C4-2B (cell line): Measurements from ENCODE around the gene EPHA4.
"Not testable (repeated sequence)": the region's sequence is repeated elsewhere in the genome, so short reads cannot be mapped to it uniquely, and the experiment has no call there.

ENCODE experiments used
- H3K27ac ChIP-seq: fragments of 450-650 bp; 2 replicates; pipeline ENCODE4 v1.5.1; 2017
- CTCF ChIP-seq: fragments of 450-650 bp; conservative IDR thresholded peaks from 2 replicates; pipeline ENCODE4 v1.5.1; 2017; ENCODE audit warnings: mild to moderate bottlenecking
- ZFX ChIP-seq: fragments of 450-650 bp; IDR thresholded peaks from 2 replicates; pipeline ENCODE4 v1.6.1; 2017

Gene EPHA4

GRCh38 chr2:221515864-221516263 is 56.2 kb downstream of the EPHA4 start:
- H3K27ac ChIP-seq = no peak overlapping the region
- TF ChIP-seq CTCF (no peak), ZFX (no peak)

GRCh38 chr2:221514305-221515040 is 57.6 kb downstream of the EPHA4 start:
- no peak for TF ChIP-seq ZFX
- H3K27ac ChIP-seq = no peak overlapping the region

GRCh38 chr2:221513232-221513631 is 58.9 kb downstream of the EPHA4 start:
- TF ChIP-seq ZFX = no peak
- no peak for TF ChIP-seq CTCF
- H3K27ac ChIP-seq = no peak overlapping the region

GRCh38 chr2:221511325-221511724 is 60.8 kb downstream of the EPHA4 start:
- not testable (repeated sequence) for H3K27ac ChIP-seq

- no peak for TF ChIP-seq ZFX
- no peak for TF ChIP-seq CTCF
- no peak overlapping the region for H3K27ac ChIP-seq
These were observed 65.6 kb downstream of the EPHA4 start for GRCh38 chr2:221506469-221506868.

GRCh38 chr2:221505605-221506004 is 66.5 kb downstream of the EPHA4 start:
- H3K27ac ChIP-seq = no peak overlapping the region
- TF ChIP-seq ZFX = no peak
- TF ChIP-seq CTCF = no peak

- no peak for TF ChIP-seq CTCF
- no peak overlapping the region for H3K27ac ChIP-seq
These were observed 67.2 kb downstream of the EPHA4 start for GRCh38 chr2:221504905-221505304.

GRCh38 chr2:221503965-221504364 is 68.1 kb downstream of the EPHA4 start:
- H3K27ac ChIP-seq = no peak overlapping the region
- TF ChIP-seq ZFX (no peak), CTCF (no peak)
